Peyer's patch (tissue), 4 donors: ENCODE results near the gene CELF2.

Experiments used
- CTCF ChIP-seq, 6 experiments: fragments of 450-650 bp in 4 of 6; fragments of 200-600 bp in 2 of 6; sonication (generic) in 1 of 6; IDR thresholded peaks; one replicate each; pipeline ENCODE4 v1.5.1; 2017 to 2019; ENCODE audit warnings: antibody characterized with exemption in 6 of 6, mild to moderate bottlenecking in 3 of 6, moderate library complexity in 1 of 6
- POLR2A ChIP-seq, 2 donors: fragments of 450-650 bp; IDR thresholded peaks; one replicate each; pipeline ENCODE4 v1.5.1; 2017; ENCODE audit warnings: antibody characterized with exemption in 2 of 2, mild to moderate bottlenecking in 2 of 2, moderate library complexity in 2 of 2

GRCh38 chr10:11154849-11155498, 137.3 kb downstream of the CELF2 start:
- TF ChIP-seq CTCF (IDR thresholded peaks at IDR 0.05), result no peak
- no peak for TF ChIP-seq POLR2A (IDR thresholded peaks at IDR 0.05)
